ENCODE data around the gene CCL16. TPM values are rescaled to one million over a fixed set of nuclear protein-coding genes. Genes with fewer than 3 reads are reported as not detected.

CCL16 gene
- total and polyA plus RNA-seq, 8 donors, result 0.15 to 0.72 TPM; not detected in 6

DNA sequence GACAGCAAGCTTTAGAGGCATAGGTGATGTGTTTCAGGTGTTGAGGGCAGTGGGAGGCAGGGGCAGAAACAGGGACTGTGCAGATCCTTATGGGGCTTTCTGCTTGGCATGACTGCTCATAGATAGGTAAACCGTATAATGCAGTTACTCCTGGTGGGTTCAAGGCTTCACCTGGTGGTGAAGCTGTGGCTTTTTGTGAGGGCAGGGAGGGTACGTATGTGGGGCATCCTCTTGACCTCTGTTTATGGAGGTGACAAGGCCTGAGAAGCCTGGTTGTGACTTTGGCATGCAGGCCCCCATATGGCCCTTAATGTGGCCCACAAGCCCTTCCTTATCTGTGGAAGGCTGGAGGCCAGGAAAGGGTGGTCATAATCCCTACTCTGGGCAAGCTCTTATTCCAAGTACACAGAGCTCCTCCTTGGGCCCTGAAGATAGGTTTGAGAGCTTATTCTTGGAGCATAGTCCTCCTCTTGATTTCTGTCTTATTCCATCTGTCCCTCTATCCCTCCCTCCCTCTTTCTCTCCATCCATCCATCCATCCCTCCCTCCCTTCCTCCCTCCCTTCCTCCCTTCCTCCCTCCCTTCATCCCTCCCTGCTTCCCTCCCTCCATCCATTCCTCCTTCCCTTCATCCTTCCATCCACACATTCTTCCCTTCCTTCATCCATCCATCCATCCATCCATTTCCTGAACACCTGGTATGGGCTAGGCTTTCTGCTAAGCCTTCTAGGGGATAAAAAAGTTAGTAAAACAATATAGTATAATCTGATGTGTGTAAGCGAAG lies 1.3 kb upstream of the CCL16 start:
- intact Hi-C loops (cut with DNase I; ENCODE audit: low total_unique reads), result no loop called here
- Histone ChIP-seq H3K9me3 (no peaks in the 10 kb centered on the region), H3K4me3 (no peak overlapping the region), H3K27me3 (no peaks in the 10 kb centered on the region), H3K4me1 (no peaks in the 10 kb centered on the region), H3K27ac (no peak overlapping the region), H3K36me3 (no peaks in the 10 kb centered on the region)
- DNase-seq, result no peak
- TF ChIP-seq POLR2AphosphoS5 (IDR thresholded peaks at IDR 0.05) (no peak), EP300 (IDR thresholded peaks at IDR 0.05) (no peak), CTCF (IDR thresholded peaks at IDR 0.05) (no peak), POLR2A (IDR thresholded peaks at IDR 0.05) (no peak)
- 88 to 95% (median 94%) methylated on average over 3 of the region's 3 CpGs for WGBS, 5 donors

DNA sequence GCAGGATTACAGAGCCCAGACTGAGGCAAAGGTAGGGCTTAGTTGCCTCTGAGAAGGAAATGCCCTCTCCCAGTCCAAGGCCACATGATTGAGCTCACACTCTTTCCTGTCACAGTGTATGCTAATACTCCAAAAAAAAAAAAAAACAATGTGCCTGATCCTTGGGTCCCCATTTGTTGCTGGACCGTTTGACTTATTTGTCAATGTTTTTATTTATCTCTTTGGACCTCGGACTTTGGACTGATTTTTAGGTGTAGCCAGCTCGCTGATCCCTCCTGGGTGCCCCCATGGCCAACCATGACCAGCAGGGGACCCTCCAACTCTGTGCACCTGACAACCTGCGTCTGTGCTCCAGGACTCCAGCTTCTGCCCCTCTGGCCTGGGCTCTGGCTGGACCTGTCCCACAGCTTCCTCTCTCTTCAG lies 622 bp upstream of the CCL16 start:
- no peaks in the 10 kb centered on the region for H3K9me3 ChIP-seq
- 35 to 54% (median 40%) methylated on average over 4 of the region's 4 CpGs for WGBS, 5 donors
- H3K27me3 ChIP-seq, result no peaks in the 10 kb centered on the region
- H3K36me3 ChIP-seq, result no peaks in the 10 kb centered on the region
- no peak overlapping the region for H3K4me3 ChIP-seq
- TF ChIP-seq CTCF (IDR thresholded peaks at IDR 0.05), result peak in 1 of 7 experiments; percentile 4
- TF ChIP-seq POLR2AphosphoS5 (IDR thresholded peaks at IDR 0.05), result no peak
- no peaks in the 10 kb centered on the region for H3K4me1 ChIP-seq
- peak in 1 of 2 donors; percentile 54 for DNase-seq
- intact Hi-C loops (cut with DNase I; ENCODE audit: low total_unique reads), result no loop called here
- H3K27ac ChIP-seq, result no peak overlapping the region

DNA sequence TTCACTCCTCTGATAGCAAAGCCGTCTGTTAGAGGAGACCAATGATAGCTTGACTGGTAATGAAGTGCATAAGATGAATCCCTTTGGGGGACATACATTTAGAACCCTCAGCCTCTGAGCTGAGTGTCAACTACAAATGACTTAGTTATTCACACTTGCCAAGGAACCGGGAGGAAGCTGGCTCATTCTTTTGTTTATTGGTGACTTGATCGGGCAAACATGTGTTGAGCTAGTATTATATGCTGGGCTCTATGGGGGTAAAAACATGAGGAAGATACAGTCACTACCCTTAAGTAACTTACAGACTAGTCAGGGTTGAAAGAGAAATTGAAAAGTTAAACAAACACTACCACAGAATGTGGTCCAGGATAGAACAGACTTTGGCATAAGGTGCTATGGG lies 3.0 kb downstream of the CCL16 start:
- Histone ChIP-seq H3K4me1 (peaks cover 4 to 7% (median 6%) of the 10 kb centered on the region in 4 donors), H3K4me3 (no peak overlapping the region), H3K36me3 (no peaks in the 10 kb centered on the region), H3K9me3 (no peaks in the 10 kb centered on the region), H3K27ac (no peak overlapping the region), H3K27me3 (no peaks in the 10 kb centered on the region)
- no peak for DNase-seq
- 77 to 95% (median 82%) methylated on average over 2 to 3 of the region's 3 CpGs for WGBS, 5 donors
- intact Hi-C loops (cut with DNase I; ENCODE audit: low total_unique reads), result loop anchor here (10.0 kb wide), 2 partner anchors 96 to 166 kb away; no protein-coding TSS in a partner anchor
- no peak for TF ChIP-seq EP300 (IDR thresholded peaks at IDR 0.05)
- no peak for TF ChIP-seq CTCF (IDR thresholded peaks at IDR 0.05)
- no peak for TF ChIP-seq POLR2A (IDR thresholded peaks at IDR 0.05)
- no peak for TF ChIP-seq POLR2AphosphoS5 (IDR thresholded peaks at IDR 0.05)

DNA sequence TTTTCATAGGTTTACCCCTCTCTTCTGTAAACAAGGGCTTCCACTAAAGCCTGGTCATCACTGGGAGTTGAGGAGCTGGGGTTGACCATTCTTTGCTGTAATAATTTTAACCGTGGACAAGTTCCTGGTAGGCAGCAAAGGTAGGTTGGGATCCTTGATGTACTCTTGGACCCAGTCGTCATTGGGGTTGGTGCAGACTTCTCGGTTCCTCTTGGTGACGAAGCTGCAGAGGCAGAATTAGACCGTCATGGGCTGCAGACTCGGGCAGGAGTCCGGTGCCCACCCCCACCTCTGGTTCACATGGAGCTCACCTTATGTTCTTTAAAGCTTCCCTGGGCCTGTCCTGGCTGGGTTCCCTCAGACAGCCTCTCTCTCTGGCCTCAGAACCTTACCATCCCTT lies 3.8 kb downstream of the CCL16 start:
- TF ChIP-seq EP300 (IDR thresholded peaks at IDR 0.05), result no peak
- TF ChIP-seq POLR2A (IDR thresholded peaks at IDR 0.05), result no peak
- no peak for TF ChIP-seq CTCF (IDR thresholded peaks at IDR 0.05)
- TF ChIP-seq POLR2AphosphoS5 (IDR thresholded peaks at IDR 0.05), result no peak
- no peak for DNase-seq
- 91 to 95% (median 94%) methylated on average over 7 of the region's 7 CpGs for WGBS, 5 donors
- H3K36me3 ChIP-seq, result no peaks in the 10 kb centered on the region
- H3K4me1 ChIP-seq, result peaks cover 4 to 15% (median 11%) of the 10 kb centered on the region in 4 donors
- H3K4me3 ChIP-seq, result no peak overlapping the region
- intact Hi-C loops (cut with DNase I; ENCODE audit: low total_unique reads), result loop anchor here (10.0 kb wide), 2 partner anchors 97 to 167 kb away; no protein-coding TSS in a partner anchor
- no peaks in the 10 kb centered on the region for H3K27me3 ChIP-seq
- H3K27ac ChIP-seq, result no peak overlapping the region
- no peaks in the 10 kb centered on the region for H3K9me3 ChIP-seq

Data from stomach (tissue), 9 donors.